HG02623 (cell line): ENCODE measurements around the gene PCP4L1.
"Not testable (repeated sequence)": the region's sequence is repeated elsewhere in the genome, so short reads cannot be mapped to it uniquely, and the experiment has no call there.

Experiments
- ATAC-seq: cut with Tn5 transposase; IDR thresholded peaks from one replicate; pipeline ENCODE4 v1.9.1; 2021; ENCODE audit warnings: moderate library complexity; ENCODE audit not compliant: unreplicated experiment

Gene PCP4L1

GRCh38 chr1:161227196-161227871 lies 31.2 kb upstream of the PCP4L1 start:
- no peak for ATAC-seq

DNA sequence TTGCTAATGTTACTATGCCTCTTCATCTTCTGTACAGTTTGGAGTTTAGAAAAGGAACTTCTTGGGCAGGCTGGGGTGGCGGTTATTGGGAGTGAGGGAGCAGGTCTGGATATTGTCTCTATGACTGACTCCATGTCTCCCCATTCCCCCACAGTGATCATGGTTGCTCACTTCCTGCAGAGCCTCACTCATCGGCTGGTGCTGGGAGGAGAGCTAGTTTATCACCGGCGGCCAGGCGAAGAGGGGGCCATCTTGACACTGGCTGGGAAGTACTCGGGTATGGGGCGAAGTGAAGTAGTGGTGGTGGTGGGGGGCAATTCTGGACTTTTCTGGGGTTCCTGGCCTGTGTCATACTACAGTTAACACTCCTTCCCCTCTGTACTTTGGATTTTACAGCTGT lies 30.5 kb upstream of the PCP4L1 start:
- no peak for ATAC-seq

GRCh38 chr1:161229896-161230295 lies 28.6 kb upstream of the PCP4L1 start:
- no peak for ATAC-seq

DNA sequence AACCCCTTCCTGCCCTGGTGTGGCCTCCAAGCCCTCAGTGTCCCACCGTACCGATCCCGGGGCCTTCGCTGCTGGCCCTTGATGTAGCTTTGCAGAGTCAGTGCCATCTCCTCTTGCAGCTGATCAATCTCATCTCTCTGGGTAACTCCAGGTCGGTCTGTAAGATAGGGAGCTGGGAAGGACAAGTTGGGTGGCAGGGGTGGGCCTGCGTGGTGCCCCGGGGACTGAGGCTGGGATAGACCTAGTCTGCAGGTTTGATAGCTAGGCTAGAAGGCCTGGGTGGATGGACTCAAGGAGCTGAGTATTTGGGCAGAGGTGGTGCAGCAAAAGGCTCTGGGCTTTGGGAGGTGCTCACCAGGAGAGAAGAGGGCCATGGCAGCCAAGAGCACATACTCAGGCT lies 27.8 kb upstream of the PCP4L1 start:
- no peak for ATAC-seq

GRCh38 chr1:161233102-161233501 lies 25.4 kb upstream of the PCP4L1 start:
- no peak for ATAC-seq

GRCh38 chr1:161235957-161236775 lies 22.4 kb upstream of the PCP4L1 start:
- no peak for ATAC-seq

- ATAC-seq = no peak
These were observed 20.5 kb upstream of the PCP4L1 start, which contains the start of gene NR1I3 for GRCh38 chr1:161238039-161238473. Gene NR1I3 (minus strand): TSS chr1:161238203. CDS start chr1:161236565, 1,638 bp downstream.

DNA sequence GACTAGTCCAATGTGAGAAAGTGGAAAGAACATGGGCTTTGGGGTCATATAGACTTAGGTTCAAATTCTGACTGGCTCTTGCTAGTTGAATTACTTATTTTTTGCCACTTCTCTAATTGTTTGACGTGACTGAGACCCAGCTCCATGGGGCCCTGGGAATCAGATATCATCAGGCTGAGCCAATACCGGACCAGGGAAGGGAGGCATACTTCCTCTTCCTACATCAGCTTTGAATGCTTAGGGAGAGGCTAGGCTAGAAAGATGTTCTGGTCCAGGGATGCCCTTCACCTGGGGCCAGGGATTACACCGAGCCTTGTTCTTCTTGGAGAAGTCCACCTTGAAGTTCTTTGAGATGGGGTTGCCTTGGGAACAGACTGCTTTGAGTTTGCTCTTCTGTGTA lies 16.9 kb upstream of the PCP4L1 start:
- ATAC-seq = no peak

DNA sequence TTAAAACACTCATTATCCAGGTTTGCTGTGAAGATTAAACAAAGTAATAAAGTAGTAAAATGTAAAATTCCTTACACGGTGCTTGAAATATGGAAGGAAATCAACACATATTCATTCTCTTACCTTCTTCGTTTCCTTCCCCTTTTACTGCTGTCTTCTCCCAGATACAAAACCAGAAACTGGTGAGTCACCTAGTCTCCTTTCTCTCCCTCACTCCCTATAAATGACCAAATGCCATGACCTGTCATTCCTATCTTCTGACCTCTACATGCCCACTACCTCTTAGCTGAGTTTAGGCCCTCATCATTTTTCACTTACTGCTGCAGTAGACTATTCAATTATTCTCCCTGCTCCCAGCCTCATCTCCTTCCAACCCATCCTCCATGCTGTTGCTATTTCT lies 16.2 kb upstream of the PCP4L1 start:
- no peak for ATAC-seq

- no peak for ATAC-seq
These were observed 13.7 kb upstream of the PCP4L1 start for GRCh38 chr1:161244888-161245287.

- not testable (repeated sequence) for ATAC-seq
These were observed 8.4 kb upstream of the PCP4L1 start for GRCh38 chr1:161250100-161250499.

DNA sequence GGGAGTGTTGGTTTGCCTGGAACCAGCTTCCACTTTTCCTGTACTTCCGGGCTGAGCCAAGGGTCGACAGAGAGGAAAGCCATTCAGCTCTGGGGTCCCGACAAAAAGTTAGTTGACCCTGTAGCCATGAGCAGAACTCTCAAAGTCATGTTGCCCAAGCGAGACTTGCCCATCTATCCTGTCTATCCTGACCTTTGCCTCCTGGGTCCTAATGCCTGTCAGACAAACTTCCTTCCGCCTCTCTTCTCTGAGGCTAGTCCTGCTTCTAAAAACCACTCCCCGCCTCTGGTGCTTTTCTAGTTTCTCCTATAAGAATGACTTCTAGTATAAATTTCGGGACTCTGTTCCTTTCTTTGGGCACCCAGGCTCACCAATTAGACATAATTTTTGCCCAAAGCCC lies 7.7 kb upstream of the PCP4L1 start:
- no peak for ATAC-seq

DNA sequence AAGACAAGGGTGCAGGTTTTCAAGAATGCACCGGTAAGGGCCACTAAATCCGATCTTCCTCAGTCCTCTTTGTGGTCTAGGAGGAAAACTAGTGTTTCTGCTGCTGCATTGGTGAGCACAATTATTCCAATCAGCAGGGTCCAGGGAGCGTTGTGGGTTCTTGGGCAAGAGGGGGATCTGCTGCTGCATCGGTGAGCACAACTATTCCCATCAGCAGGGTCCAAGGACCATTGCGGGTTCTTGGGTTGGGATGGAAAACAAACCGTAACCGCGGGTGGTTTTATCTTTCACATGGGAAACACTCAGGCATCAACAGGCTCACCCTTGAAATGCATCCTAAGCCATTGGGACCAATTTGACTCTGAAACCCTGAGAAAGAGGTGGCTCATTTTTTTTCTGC lies 7.0 kb upstream of the PCP4L1 start:
- ATAC-seq = no peak

DNA sequence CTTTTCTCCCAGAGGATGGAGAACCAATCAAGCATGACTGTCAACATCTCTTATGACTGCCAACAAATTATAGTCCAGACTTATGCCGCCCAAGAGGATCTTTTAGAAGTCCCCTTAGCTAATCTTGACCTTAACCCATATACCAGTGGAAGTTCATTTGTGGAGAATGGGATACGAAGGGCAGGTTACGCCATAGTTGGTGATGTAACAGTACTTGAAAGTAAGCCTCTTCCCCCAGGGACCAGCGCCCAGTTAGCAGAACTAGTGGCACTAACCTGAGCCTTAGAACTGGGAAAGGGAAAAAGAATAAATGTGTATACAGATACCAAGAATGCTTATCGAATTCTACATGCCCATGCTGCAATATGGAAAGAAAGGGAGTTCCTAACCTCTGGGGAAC lies 3.2 kb upstream of the PCP4L1 start:
- not testable (repeated sequence) for ATAC-seq

DNA sequence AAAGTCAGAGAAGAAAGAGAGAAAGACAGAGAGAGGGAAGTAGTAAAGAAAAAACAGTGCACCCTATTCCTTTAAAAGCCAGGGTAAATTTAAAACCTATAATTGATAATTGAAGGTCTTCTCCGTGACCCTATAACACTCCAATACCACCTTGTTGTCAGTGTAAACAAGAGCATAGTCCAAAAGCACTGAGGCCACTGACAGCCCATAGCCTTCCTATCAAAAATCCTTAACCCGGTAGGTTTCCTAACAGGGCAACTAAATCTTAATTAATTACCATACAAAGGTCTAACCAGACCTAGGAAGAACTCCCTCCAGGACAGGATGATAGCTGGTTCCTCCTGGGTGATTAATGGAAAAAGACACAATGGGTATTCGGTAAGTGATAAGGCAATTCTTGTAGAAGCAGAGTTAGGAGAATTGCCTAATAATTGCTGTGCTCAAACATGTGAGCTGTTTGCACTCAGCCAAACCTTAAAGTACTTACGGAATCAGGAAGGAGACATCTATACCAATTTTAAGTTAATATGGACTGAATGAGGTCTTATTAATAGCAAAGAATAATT lies 2.5 kb upstream of the PCP4L1 start:
- ATAC-seq = not testable (repeated sequence)

DNA sequence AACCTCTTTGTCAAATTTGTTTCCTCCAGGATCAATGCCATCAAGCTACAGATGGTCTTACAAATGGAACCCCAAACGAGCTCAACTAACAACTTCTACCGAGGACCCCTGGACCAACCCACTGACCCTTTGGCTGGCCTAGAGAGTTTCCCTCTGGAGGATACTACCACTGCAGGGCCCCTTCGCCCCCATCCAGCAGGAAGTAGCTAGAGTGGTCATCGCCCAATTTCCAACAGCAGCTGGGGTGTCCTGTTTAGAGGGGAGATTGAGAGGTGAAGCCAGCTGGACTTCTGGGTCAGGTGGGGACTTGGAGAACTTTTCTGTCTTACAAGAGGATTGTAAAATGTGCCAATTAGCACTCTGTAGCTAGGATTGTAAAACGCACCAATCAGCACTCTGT lies 1.4 kb upstream of the PCP4L1 start:
- not testable (repeated sequence) for ATAC-seq

DNA sequence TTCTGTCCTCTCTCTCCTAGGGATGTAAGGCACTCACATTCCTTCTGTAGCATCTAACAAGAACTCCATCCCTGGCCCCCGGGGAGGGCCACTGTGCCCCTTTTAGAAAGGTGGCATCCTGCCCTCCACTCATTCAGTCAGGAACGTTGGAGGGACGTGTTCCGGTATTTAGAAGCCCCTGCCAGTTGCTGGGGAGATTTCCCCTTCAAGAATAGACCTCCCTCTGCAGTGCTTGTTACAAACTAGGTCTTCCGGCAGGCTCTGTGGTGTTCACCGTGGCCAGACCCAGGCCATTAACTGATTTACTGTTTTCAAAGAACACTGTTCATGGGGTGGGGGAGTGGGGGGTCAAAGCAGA lies 779 bp downstream of the PCP4L1 start:
- no peak for ATAC-seq

DNA sequence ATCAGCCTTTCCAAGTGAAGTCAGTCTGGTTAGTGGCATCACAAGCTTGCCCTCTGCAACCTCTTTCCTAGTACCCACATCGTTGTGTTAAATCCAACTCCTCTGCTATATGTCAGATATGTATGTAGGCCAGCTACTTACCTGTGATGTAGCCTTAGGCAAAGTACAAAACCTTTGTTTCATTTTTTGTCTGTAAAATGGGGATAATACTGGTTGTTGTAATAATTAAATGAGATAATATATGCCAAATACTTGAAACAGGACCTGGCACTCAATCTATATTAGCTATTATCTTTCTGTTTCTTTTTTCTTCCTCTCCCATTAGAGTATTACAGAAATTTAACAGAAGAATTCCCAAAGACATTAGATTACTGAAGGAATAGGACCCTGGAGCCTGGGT lies 1.2 kb downstream of the PCP4L1 start:
- no peak for ATAC-seq

DNA sequence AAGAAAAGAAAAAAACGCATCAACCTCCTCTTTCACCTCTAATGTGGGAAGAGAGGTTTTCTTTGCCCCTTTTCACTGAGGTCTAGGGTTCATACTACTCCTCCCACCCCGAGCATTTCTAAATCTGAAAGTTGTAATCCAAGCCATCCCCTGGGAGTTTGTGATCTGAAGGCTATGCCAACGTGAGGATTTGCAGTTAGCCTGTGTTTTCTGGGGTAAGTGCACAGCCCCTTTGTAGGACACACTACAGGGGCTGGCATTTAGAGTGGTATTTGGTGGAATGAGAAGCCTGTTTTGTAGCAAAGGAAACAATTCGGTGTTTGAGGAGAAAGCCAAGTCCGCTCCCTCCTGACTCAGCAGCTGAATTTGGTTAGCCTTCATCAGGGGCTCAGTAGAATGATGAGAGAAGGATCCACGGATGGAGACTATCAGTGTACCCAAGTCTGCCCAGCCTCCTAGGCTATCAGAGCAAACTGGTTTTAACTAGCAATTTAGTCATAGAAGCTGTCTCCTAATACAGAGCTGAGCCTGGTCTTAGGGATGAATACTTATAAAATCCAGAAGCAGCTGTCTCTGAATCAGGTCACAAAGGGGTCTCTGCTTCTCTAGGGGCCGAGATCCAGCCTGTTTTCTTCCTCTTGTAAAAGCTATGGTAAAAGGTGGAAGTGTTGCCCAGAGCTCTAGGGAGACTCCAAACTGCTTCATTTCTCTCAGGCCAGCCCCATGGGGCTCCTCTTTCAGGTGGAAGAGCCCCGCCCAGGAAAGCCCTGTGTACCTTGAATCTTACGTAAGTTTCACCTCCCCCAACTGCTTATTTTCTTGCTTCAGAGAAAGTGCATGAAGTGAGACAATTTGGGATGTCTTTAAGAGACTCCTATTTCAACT lies 2.1 kb downstream of the PCP4L1 start:
- ATAC-seq = no peak

DNA sequence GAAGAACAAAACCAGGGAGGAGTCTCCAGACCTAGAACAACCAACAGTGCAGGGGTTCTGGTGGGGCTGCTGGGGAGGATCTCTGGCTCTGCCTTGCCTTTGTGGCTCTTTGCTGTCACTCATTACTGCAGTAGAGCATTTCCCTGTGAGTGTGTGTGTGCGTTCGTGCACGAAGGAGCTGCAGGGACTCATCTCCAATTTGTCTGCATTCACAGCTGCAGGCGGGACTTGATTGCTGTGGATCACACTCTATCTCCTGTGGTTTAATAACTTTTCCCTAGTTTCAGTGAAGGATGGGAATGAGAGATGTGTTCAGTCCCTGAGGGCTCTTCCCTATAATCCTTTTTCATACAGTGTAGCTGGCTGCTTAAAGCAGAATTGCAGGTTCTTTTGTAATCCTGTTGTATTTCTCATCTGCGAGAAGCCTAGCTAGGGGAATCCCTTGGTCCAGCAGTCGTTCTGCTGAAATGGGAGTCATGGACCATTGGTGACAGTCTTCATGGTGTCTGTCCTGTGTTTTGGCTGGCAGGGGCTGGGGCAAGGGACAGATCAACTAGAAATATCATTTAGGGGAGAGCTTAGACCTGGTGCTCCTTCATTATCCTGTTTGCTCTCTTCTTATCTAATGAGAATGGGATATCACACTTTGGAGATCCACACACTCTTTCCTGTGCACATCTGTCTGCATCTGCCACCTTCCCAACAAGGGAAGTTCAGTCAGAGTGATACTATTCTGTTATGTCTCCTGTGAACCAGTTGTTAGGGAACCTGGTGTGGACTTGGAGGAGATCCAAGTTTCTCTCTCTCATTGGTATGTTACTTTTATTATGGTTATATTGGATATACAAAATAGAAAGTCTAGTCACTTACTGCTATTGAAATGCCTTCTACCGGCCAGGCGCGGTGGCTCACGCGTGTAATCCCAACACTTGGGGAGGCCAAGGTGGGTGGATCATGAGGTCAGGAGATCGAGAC lies 3.0 kb downstream of the PCP4L1 start:
- no peak for ATAC-seq
